Suprapubic skin (tissue), 4 donors: Measurements from ENCODE around the gene ZNF322.

Source experiments
- CTCF ChIP-seq, 2 donors: fragments of 200-600 bp in 1 of 2; fragments of 450-650 bp in 1 of 2; sonication (generic) in 1 of 2; IDR thresholded peaks; one replicate each; pipeline ENCODE4 v1.5.1; 2016 to 2019; ENCODE audit warnings: antibody characterized with exemption in 2 of 2, mild to moderate bottlenecking in 1 of 2, moderate library complexity in 1 of 2
- EP300 ChIP-seq: sonication (generic); formaldehyde crosslinking; IDR thresholded peaks from one replicate; pipeline ENCODE4 v1.6.1; 2017; ENCODE audit warnings: antibody characterized with exemption
- POLR2A ChIP-seq, 2 donors: fragments of 450-650 bp; IDR thresholded peaks; one replicate each; pipeline ENCODE4 v1.6.1; 2017; ENCODE audit warnings: antibody characterized with exemption in 2 of 2, mild to moderate bottlenecking in 2 of 2, moderate library complexity in 2 of 2
- POLR2AphosphoS5 ChIP-seq, 3 donors: sonication (generic); formaldehyde crosslinking; IDR thresholded peaks; one replicate each; pipeline ENCODE4 v1.6.1; 2017; ENCODE audit warnings: antibody characterized with exemption in 3 of 3

GRCh38 chr6:26604797-26605196 lies 54.7 kb downstream of the ZNF322 start:
- TF ChIP-seq CTCF (IDR thresholded peaks at IDR 0.05): no peak
- no peak for TF ChIP-seq POLR2A (IDR thresholded peaks at IDR 0.05)
- TF ChIP-seq POLR2AphosphoS5 (IDR thresholded peaks at IDR 0.05): no peak
- TF ChIP-seq EP300: no peak
